Uterus (tissue), 4 donors: Measurements from ENCODE around the gene PFKFB4. TPM values are rescaled to one million over a fixed set of nuclear protein-coding genes. Genes with fewer than 3 reads are reported as not detected.
"Not testable (repeated sequence)": the region's sequence is repeated elsewhere in the genome, so short reads cannot be mapped to it uniquely, and the experiment has no call there.

Source experiments
- DNase-seq, 2 donors: peaks; one replicate each; pipeline ENCODE4 v3.0.0-alpha.2; 2019 to 2020
- H3K27ac ChIP-seq, 2 donors: fragments of 200-600 bp; sonication (generic); 1 replicate in 1 of 2; 2 replicates in 1 of 2; pipeline ENCODE4 v1.5.1; 2016 to 2018
- H3K27me3 ChIP-seq, 2 donors: fragments of 200-600 bp; sonication (generic); one replicate each; pipeline ENCODE4 v1.5.1; 2018 to 2019; ENCODE audit warnings: control low read depth in 1 of 2
- H3K36me3 ChIP-seq, 2 donors: fragments of 200-600 bp; sonication (generic); one replicate each; pipeline ENCODE4 v1.5.1; 2019; ENCODE audit warnings: control low read depth in 1 of 2
- H3K4me1 ChIP-seq, 2 donors: fragments of 200-600 bp; sonication (generic); one replicate each; pipeline ENCODE4 v1.5.1; 2018 to 2019; ENCODE audit warnings: control low read depth in 1 of 2
- H3K4me3 ChIP-seq, 2 donors: fragments of 200-600 bp; sonication (generic); 1 replicate in 1 of 2; 2 replicates in 1 of 2; pipeline ENCODE4 v1.5.1; 2018 to 2019; ENCODE audit warnings: mild to moderate bottlenecking in 1 of 2
- H3K9me3 ChIP-seq, 2 donors: fragments of 200-600 bp; sonication (generic); one replicate each; pipeline ENCODE4 v1.5.1; 2019; ENCODE audit warnings: control low read depth in 1 of 2
- CTCF ChIP-seq, 4 experiments: fragments of 200-600 bp in 2 of 4; fragments of 450-650 bp in 2 of 4; sonication (generic) in 2 of 4; IDR thresholded peaks; one replicate each; pipeline ENCODE4 v1.5.1; 2016 to 2019; ENCODE audit warnings: antibody characterized with exemption in 4 of 4, mild to moderate bottlenecking in 2 of 4, moderate library complexity in 1 of 4
- POLR2A ChIP-seq, 2 donors: fragments of 450-650 bp; IDR thresholded peaks; one replicate each; pipeline ENCODE4 v1.6.1; 2016; ENCODE audit warnings: antibody characterized with exemption in 2 of 2, mild to moderate bottlenecking in 1 of 2, moderate library complexity in 1 of 2
- intact Hi-C: fragments of 100-400 bp; cut with DNase I; formaldehyde crosslinking; loops from one replicate; pipeline ENCODE4 v1.15.1; 2023; ENCODE audit warnings: low total_unique reads
- total RNA-seq, 4 donors: library from RNA; depleted of rRNA in 3 of 4; stranded (reverse); fragments of >200 nt in 3 of 4; gene quantifications; one replicate each; pipeline versions ENCODE4 v1.1.0 to v1.2.4, GENCODE V29; 2014 to 2023
- donor health status: DM: yes; HTN: yes; CAD: no.

Gene PFKFB4
- total RNA-seq, 4 donors from 2014 or later, result 3.2 to 11.5 (median 10.1) TPM

- DNase-seq, result no peak
- H3K36me3 ChIP-seq, result no peaks in the 10 kb centered on the region
- TF ChIP-seq CTCF (IDR thresholded peaks at IDR 0.05) (no peak), POLR2A (IDR thresholded peaks at IDR 0.05) (no peak)
- H3K4me1 ChIP-seq, result no peaks in the 10 kb centered on the region
- H3K4me3 ChIP-seq, result no peak overlapping the region
- H3K27me3 ChIP-seq, result no peaks in the 10 kb centered on the region
- no peaks in the 10 kb centered on the region for H3K9me3 ChIP-seq
- no peak overlapping the region for H3K27ac ChIP-seq
- intact Hi-C loops, result no loop called here
These were observed 3.2 kb downstream of the PFKFB4 start for GRCh38 chr3:48553361-48553760.

GRCh38 chr3:48552111-48552951 is 4.3 kb downstream of the PFKFB4 start:
- Histone ChIP-seq H3K4me3 (no peak overlapping the region), H3K4me1 (no peaks in the 10 kb centered on the region), H3K9me3 (no peaks in the 10 kb centered on the region), H3K36me3 (no peaks in the 10 kb centered on the region), H3K27ac (no peak overlapping the region), H3K27me3 (no peaks in the 10 kb centered on the region)
- intact Hi-C loops, result no loop called here
- no peak for DNase-seq
- no peak for TF ChIP-seq CTCF (IDR thresholded peaks at IDR 0.05)
- no peak for TF ChIP-seq POLR2A (IDR thresholded peaks at IDR 0.05)

- H3K4me3 ChIP-seq, H3K9me3 ChIP-seq, intact Hi-C loops, H3K36me3 ChIP-seq, H3K27ac ChIP-seq, H3K4me1 ChIP-seq, DNase-seq, H3K27me3 ChIP-seq: not testable (repeated sequence)
These were observed 5.0 kb downstream of the PFKFB4 start for GRCh38 chr3:48551651-48552050.

- TF ChIP-seq CTCF (IDR thresholded peaks at IDR 0.05) (peak; percentile 90 to 97 (median 93)), POLR2A (IDR thresholded peaks at IDR 0.05) (no peak)
- H3K27me3 ChIP-seq, result no peaks in the 10 kb centered on the region
- H3K9me3 ChIP-seq, result no peaks in the 10 kb centered on the region
- intact Hi-C loops, result loop anchor here (5.0 kb wide), 1 partner anchor 82 kb away; a partner anchor contains a TSS
- H3K36me3 ChIP-seq, result no peaks in the 10 kb centered on the region
- no peaks in the 10 kb centered on the region for H3K4me1 ChIP-seq
- H3K4me3 ChIP-seq, result no peak overlapping the region
- DNase-seq, result peak; percentile 84 to 85
- no peak overlapping the region for H3K27ac ChIP-seq
These were observed 7.6 kb downstream of the PFKFB4 start for GRCh38 chr3:48548729-48549705.

GRCh38 chr3:48548126-48548525 is 8.5 kb downstream of the PFKFB4 start:
- Histone ChIP-seq H3K9me3 (no peaks in the 10 kb centered on the region), H3K4me1 (no peaks in the 10 kb centered on the region), H3K27me3 (no peaks in the 10 kb centered on the region), H3K36me3 (no peaks in the 10 kb centered on the region), H3K4me3 (no peak overlapping the region), H3K27ac (no peak overlapping the region)
- TF ChIP-seq CTCF (IDR thresholded peaks at IDR 0.05) (no peak), POLR2A (IDR thresholded peaks at IDR 0.05) (no peak)
- DNase-seq, result peak in 1 of 2 donors; percentile 14
- intact Hi-C loops, result loop anchor here (5.0 kb wide), 1 partner anchor 81 kb away; a partner anchor contains a TSS
